Activated CD8-positive, alpha-beta T cell treated with anti-CD3 and anti-CD28 coated beads, Interleukin-2, amount 10 ng/mL, durations not matched to agents 7 days and 5 days (primary cell): Measurements from ENCODE around the gene SPPL3. TPM values are rescaled to one million over a fixed set of nuclear protein-coding genes. Genes with fewer than 3 reads are reported as not detected.
"Not testable (repeated sequence)": the region's sequence is repeated elsewhere in the genome, so short reads cannot be mapped to it uniquely, and the experiment has no call there.

Experiments
- ATAC-seq: fragments of 150-1000 bp; cut with Tn5 transposase; one replicate; pipeline ENCODE4 v1.10.0; 2021; ENCODE audit warnings: moderate library complexity
- CTCF ChIA-PET: fragments of 350-600 bp; sonication (Branson Sonifier 250); formaldehyde crosslinking; loops from one replicate; lab custom pipeline; 2021; ENCODE audit warnings: antibody characterized with exemption; lab: Charles Lee
- POLR2A ChIA-PET: fragments of 350-600 bp; sonication (Branson Sonifier 250); formaldehyde crosslinking; loops from one replicate; lab custom pipeline; 2021; ENCODE audit warnings: antibody characterized with exemption; lab: Charles Lee
- DNase-seq: peaks from one replicate; pipeline ENCODE4 v3.0.0-alpha.2; 2020
- H3K27ac Mint-ChIP-seq: one replicate; pipeline ENCODE4 v1.8.0; 2021; ENCODE audit warnings: mild to moderate bottlenecking, mixed read lengths
- H3K27me3 Mint-ChIP-seq: one replicate; pipeline ENCODE4 v1.8.0; 2021; ENCODE audit warnings: low read depth, mixed read lengths
- H3K36me3 Mint-ChIP-seq: one replicate; pipeline ENCODE4 v1.8.0; 2021; ENCODE audit warnings: low read depth, mixed read lengths
- H3K4me1 Mint-ChIP-seq: one replicate; pipeline ENCODE4 v1.8.0; 2021; ENCODE audit warnings: low read depth, mixed read lengths
- H3K4me3 Mint-ChIP-seq: one replicate; pipeline ENCODE4 v1.8.0; 2021; ENCODE audit warnings: mild to moderate bottlenecking, mixed read lengths
- H3K9me3 Mint-ChIP-seq: one replicate; pipeline ENCODE4 v1.8.0; 2022; ENCODE audit warnings: mixed read lengths; ENCODE audit not compliant: insufficient read depth
- total RNA-seq, 2 experiments: library from RNA; stranded (reverse); gene quantifications; one replicate each; pipeline ENCODE4 v1.2.3, GENCODE V29; 2021

SPPL3 gene
- total RNA-seq, 2 experiments from 2014 or later: 23.3 to 27.8 TPM

GRCh38 chr12:120841525-120841924, 62.6 kb downstream of the SPPL3 start:
- Mint-ChIP-seq H3K36me3 (peaks cover 5% of the 10 kb centered on the region), H3K4me3 (no peak overlapping the region), H3K9me3 (no peaks in the 10 kb centered on the region), H3K4me1 (peaks cover 3% of the 10 kb centered on the region), H3K27ac (no peak overlapping the region), H3K27me3 (no peaks in the 10 kb centered on the region)
- no peak for DNase-seq
- CTCF ChIA-PET: no interaction called here
- ATAC-seq: no peak
- POLR2A ChIA-PET: no interaction called here

DNA sequence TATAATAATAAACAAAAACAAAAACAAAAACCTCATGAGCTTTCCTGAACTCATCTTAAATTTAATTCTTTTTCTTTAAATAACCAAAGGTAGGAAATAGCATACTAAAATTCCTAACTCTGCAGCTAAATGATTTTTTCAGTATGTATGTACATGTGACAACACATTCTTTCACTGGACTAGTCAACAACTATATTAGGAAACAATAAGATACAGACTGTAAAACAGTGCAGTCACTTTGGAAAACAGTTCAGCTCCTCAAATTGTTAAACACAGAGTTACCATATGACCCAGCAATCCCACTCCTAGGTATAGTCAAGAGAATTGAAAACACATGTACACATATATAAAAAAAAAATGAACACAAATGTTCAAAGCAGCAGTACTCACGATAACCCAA, 64.7 kb downstream of the SPPL3 start:
- Mint-ChIP-seq H3K27me3 (no peaks in the 10 kb centered on the region), H3K36me3 (peaks cover 5% of the 10 kb centered on the region), H3K27ac (no peak overlapping the region), H3K9me3 (no peaks in the 10 kb centered on the region), H3K4me3 (no peak overlapping the region), H3K4me1 (peaks cover 22% of the 10 kb centered on the region)
- no peak for DNase-seq
- POLR2A ChIA-PET: no interaction called here
- no peak for ATAC-seq
- CTCF ChIA-PET: no interaction called here

DNA sequence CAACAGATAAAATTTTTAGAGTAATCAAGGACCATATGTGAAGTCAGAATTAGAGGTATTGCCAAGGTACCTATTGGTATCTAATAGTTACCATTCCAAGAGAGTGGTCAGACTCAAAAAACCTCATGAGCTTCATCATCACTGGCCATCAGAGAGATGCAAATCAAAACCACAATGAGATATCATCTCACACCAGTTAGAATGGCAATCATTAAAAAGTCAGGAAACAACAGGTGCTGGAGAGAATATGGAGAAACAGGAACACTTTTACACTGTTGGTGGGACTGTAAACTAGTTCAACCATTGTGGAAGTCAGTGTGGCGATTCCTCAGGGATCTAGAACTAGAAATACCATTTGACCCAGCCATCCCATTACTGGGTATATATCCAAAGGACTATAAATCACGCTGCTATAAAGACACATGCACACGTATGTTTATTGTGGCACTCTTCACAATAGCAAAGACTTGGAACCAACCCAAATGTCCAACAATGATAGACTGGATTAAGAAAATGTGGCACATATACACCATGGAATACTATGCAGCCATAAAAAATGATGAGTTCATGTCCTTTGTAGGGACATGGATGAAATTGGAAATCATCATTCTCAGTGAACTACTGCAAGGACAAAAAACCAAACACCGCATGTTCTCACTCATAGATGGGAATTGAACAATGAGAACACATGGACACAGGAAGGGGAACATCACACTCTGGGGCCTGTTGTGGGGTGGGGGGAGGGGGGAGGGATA, 65.4 kb downstream of the SPPL3 start:
- CTCF ChIA-PET: interaction anchor here (1.0 kb wide), 1 partner anchor 31 kb away, joined by 3 read pairs; no protein-coding TSS in a partner anchor
- DNase-seq, H3K27ac Mint-ChIP-seq, H3K9me3 Mint-ChIP-seq, H3K36me3 Mint-ChIP-seq, POLR2A ChIA-PET, H3K4me3 Mint-ChIP-seq, H3K27me3 Mint-ChIP-seq, ATAC-seq: not testable (repeated sequence)
- H3K4me1 Mint-ChIP-seq: peaks cover 29% of the 10 kb centered on the region

DNA sequence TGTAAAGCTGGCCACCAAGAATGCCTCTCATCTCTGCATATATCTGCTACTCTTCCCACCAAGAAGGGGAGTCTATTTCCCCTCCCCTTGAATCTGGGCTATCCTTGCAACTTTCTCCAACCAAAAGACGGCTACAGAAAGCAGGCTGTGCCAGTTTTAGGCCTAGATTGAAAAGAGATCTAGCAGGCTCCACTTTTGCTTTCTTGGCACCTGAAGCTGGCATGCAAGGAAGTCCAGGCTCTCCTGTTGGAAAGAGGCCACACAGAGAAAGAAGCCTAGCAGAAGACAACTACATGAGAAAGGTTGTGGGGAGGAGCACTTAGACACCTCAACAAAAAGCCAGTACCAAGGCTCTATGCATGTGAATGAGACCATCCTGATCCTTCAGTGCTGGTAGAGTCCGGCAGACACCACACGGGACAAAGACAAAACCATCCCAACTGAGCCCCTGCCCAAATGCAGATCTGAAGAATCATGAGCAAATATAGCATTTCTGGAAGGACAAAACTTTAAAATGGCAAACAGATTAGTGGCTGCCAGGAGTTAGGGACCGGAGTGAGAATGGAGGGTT, 68.0 kb downstream of the SPPL3 start:
- no peaks in the 10 kb centered on the region for H3K9me3 Mint-ChIP-seq
- H3K36me3 Mint-ChIP-seq: peaks cover 5% of the 10 kb centered on the region
- no peaks in the 10 kb centered on the region for H3K27me3 Mint-ChIP-seq
- DNase-seq (no peak), ATAC-seq (no peak)
- H3K4me3 Mint-ChIP-seq: no peak overlapping the region
- H3K4me1 Mint-ChIP-seq: peaks cover 33% of the 10 kb centered on the region
- no peak overlapping the region for H3K27ac Mint-ChIP-seq
- CTCF ChIA-PET: interaction anchor here (1.6 kb wide), 1 partner anchor 136 kb away, joined by 7 read pairs; no protein-coding TSS in a partner anchor
- POLR2A ChIA-PET: no interaction called here

GRCh38 chr12:120835657-120836056, 68.5 kb downstream of the SPPL3 start:
- H3K4me1 Mint-ChIP-seq: peaks cover 33% of the 10 kb centered on the region
- H3K27ac Mint-ChIP-seq: no peak overlapping the region
- ATAC-seq (no peak), DNase-seq (no peak)
- ChIA-PET CTCF (interaction anchor here (1.3 to 3.9 kb wide), 4 partner anchors 11 to 187 kb away, joined by 4 to 9 read pairs (median 6); no protein-coding TSS in a partner anchor), POLR2A (no interaction called here)
- no peak overlapping the region for H3K4me3 Mint-ChIP-seq
- peaks cover 5% of the 10 kb centered on the region for H3K36me3 Mint-ChIP-seq
- H3K27me3 Mint-ChIP-seq: no peaks in the 10 kb centered on the region
- H3K9me3 Mint-ChIP-seq: no peaks in the 10 kb centered on the region

DNA sequence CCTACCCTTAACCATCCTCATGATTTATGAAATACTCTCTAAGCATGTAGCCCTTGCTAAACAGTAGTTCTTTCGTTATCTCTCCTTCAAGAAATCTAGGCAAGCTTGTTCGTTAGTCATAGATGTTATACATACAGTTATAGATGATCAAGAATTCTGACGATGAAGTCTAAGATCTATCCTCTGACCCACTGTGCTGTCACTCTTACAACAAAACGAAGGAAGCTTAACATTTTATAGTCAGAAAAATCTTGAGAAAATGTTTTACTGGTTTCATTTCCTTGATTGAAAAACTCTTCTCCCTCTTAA, 68.9 kb downstream of the SPPL3 start:
- Mint-ChIP-seq H3K36me3 (peaks cover 3% of the 10 kb centered on the region), H3K4me1 (peaks cover 33% of the 10 kb centered on the region), H3K27ac (no peak overlapping the region), H3K4me3 (no peak overlapping the region), H3K9me3 (no peaks in the 10 kb centered on the region), H3K27me3 (no peaks in the 10 kb centered on the region)
- ChIA-PET POLR2A (no interaction called here), CTCF (interaction anchor here (0.8 to 3.9 kb wide), 6 partner anchors 11 to 186 kb away, joined by 3 to 9 read pairs (median 5); no protein-coding TSS in a partner anchor)
- no peak for DNase-seq
- ATAC-seq: no peak

GRCh38 chr12:120834489-120835303, 69.5 kb downstream of the SPPL3 start:
- Mint-ChIP-seq H3K4me3 (no peak overlapping the region), H3K27ac (no peak overlapping the region), H3K9me3 (no peaks in the 10 kb centered on the region), H3K4me1 (peaks cover 35% of the 10 kb centered on the region), H3K27me3 (no peaks in the 10 kb centered on the region), H3K36me3 (peaks cover 2% of the 10 kb centered on the region)
- ChIA-PET CTCF (interaction anchor here (0.8 to 3.9 kb wide), 7 partner anchors 10 to 186 kb away, joined by 3 to 9 read pairs (median 4); no protein-coding TSS in a partner anchor), POLR2A (no interaction called here)
- no peak for DNase-seq
- no peak for ATAC-seq

DNA sequence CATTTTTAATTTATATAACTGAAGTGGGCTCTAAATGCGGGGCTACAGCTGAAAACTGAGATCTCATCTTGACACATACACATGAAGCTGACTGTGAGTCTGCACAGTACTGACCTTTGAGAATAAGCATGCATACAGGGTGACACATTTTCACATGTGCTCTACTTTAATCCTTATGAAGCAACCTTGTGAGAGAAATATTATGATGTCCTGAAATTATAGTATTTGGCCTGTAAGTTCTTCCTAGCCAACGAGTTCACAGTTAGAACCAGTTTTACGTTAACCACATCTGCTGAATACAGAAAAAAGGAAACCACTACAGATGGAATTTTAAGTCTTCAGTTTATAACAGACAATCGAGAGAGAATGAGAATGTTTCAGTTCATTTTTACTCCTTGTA, 70.3 kb downstream of the SPPL3 start:
- peaks cover 37% of the 10 kb centered on the region for H3K4me1 Mint-ChIP-seq
- H3K27ac Mint-ChIP-seq: no peak overlapping the region
- no peaks in the 10 kb centered on the region for H3K9me3 Mint-ChIP-seq
- no peaks in the 10 kb centered on the region for H3K36me3 Mint-ChIP-seq
- no peak for DNase-seq
- ATAC-seq: no peak
- no peak overlapping the region for H3K4me3 Mint-ChIP-seq
- CTCF ChIA-PET: interaction anchor here (0.9 to 3.9 kb wide), 4 partner anchors 21 to 185 kb away, joined by 3 to 9 read pairs (median 4); no protein-coding TSS in a partner anchor
- H3K27me3 Mint-ChIP-seq: no peaks in the 10 kb centered on the region
- POLR2A ChIA-PET: no interaction called here

DNA sequence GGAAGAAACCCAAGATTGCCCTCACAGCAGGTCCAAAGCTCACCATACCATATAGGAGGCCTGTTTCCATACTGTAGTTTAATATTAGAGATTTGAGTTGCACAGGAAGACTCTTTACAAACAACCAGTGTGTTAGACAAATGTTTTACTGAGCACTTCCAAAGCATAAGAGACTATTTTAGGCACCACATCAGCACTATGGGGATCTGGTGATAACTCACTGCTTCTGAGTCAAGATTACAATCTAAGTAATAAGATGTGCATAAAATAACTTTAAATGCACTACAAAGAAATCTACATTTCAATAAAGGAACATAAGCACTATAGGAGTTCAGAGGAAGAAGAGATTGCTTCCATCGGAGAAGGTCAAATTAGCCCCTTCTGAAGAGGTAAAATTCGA, 71.4 kb downstream of the SPPL3 start:
- ChIA-PET POLR2A (no interaction called here), CTCF (interaction anchor here (1.4 to 3.9 kb wide), 2 partner anchors 16 to 184 kb away, joined by 3 to 9 read pairs; no protein-coding TSS in a partner anchor)
- no peaks in the 10 kb centered on the region for H3K27me3 Mint-ChIP-seq
- H3K4me1 Mint-ChIP-seq: peaks cover 39% of the 10 kb centered on the region
- no peak overlapping the region for H3K4me3 Mint-ChIP-seq
- ATAC-seq (no peak), DNase-seq (no peak)
- no peaks in the 10 kb centered on the region for H3K36me3 Mint-ChIP-seq
- no peak overlapping the region for H3K27ac Mint-ChIP-seq
- H3K9me3 Mint-ChIP-seq: no peaks in the 10 kb centered on the region

DNA sequence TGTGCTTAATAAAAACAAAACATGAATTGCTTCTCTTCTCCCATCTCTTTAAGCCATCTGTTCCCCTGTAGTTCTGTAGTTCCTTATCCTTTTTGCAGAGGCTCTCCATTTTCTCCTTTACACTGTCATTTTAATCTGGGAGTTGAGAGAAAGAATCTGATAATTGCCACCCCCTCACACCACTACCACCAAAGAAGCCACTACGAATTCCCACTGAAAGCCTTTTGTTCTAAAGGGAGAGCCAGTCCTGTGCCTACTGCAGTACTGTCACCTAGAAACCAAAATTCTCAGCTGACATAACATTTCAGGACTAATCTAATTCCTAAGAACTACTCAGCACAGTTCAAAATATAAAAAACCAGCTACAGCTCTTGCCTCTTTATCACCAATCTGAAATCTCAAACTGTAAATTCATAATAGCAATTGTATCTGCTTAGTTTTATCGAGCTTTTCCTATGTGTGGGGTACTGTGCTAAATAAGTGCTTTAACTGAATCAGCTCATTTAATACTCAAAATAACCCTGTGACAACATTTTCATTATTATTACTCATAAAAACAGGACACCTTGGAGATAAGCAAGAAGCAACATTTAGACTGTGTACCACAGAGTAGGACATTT, 72.4 kb downstream of the SPPL3 start:
- Mint-ChIP-seq H3K4me3 (no peak overlapping the region), H3K36me3 (no peaks in the 10 kb centered on the region), H3K9me3 (no peaks in the 10 kb centered on the region), H3K27me3 (no peaks in the 10 kb centered on the region), H3K27ac (no peak overlapping the region), H3K4me1 (peaks cover 41% of the 10 kb centered on the region)
- ATAC-seq: no peak
- ChIA-PET POLR2A (no interaction called here), CTCF (interaction anchor here (1.4 to 3.9 kb wide), 2 partner anchors 17 to 183 kb away, joined by 3 to 9 read pairs; no protein-coding TSS in a partner anchor)
- DNase-seq: no peak

- Mint-ChIP-seq H3K4me3 (no peak overlapping the region), H3K4me1 (peaks cover 37% of the 10 kb centered on the region)
- CTCF ChIA-PET: interaction anchor here (1.0 to 1.4 kb wide), 2 partner anchors 71 to 141 kb away, joined by 4 to 5 read pairs; no protein-coding TSS in a partner anchor
These were observed 73.2 kb downstream of the SPPL3 start for GRCh38 chr12:120830966-120831365.

More at GRCh38 chr12:120830966-120831365, 73.2 kb downstream of the SPPL3 start:
- ATAC-seq (no peak), DNase-seq (no peak)
- POLR2A ChIA-PET: no interaction called here
- Mint-ChIP-seq H3K9me3 (no peaks in the 10 kb centered on the region), H3K36me3 (no peaks in the 10 kb centered on the region), H3K27ac (peak overlapping the region; percentile 16), H3K27me3 (no peaks in the 10 kb centered on the region)
